ENCODE measurements around the gene RAD18. TPM values are rescaled to one million over a fixed set of nuclear protein-coding genes. Genes with fewer than 3 reads are reported as not detected.

RAD18 gene
- 7.7 and 17.4 TPM in 2 replicates for total RNA-seq
- polyA plus RNA-seq (2012) = 2.3 TPM

- DNase-seq (ENCODE audit: low read depth) = peak; percentile 93
Measured at GRCh38 chr3:8963137-8963853, at the start of gene RAD18. Gene RAD18 (minus strand): TSS chr3:8963472. CDS start chr3:8963385, 87 bp downstream.

- DNase-seq (ENCODE audit: low read depth) = no peak
Measured at GRCh38 chr3:9012521-9012920, 49.2 kb upstream of the RAD18 start.

- DNase-seq (ENCODE audit: low read depth) = no peak
Measured at GRCh38 chr3:9009976-9010545, 46.8 kb upstream of the RAD18 start.

GRCh38 chr3:9008550-9009255 lies 45.4 kb upstream of the RAD18 start:
- no peak for DNase-seq (ENCODE audit: low read depth)

- no peak for DNase-seq (ENCODE audit: low read depth)
Measured at GRCh38 chr3:9007928-9008327, 44.7 kb upstream of the RAD18 start.

- no peak for DNase-seq (ENCODE audit: low read depth)
Measured at GRCh38 chr3:9007213-9007612, 43.9 kb upstream of the RAD18 start.

- no peak for DNase-seq (ENCODE audit: low read depth)
Measured at GRCh38 chr3:9000041-9000440, 36.8 kb upstream of the RAD18 start.

GRCh38 chr3:8997151-8997550 lies 33.9 kb upstream of the RAD18 start:
- DNase-seq (ENCODE audit: low read depth) = no peak

- DNase-seq (ENCODE audit: low read depth) = peak; percentile 55
Measured at GRCh38 chr3:8996681-8997121, 33.4 kb upstream of the RAD18 start.

GRCh38 chr3:8996216-8996615 lies 32.9 kb upstream of the RAD18 start:
- DNase-seq (ENCODE audit: low read depth) = no peak

GRCh38 chr3:8994226-8994625 lies 31.0 kb upstream of the RAD18 start:
- no peak for DNase-seq (ENCODE audit: low read depth)

- DNase-seq (ENCODE audit: low read depth) = no peak
Measured at GRCh38 chr3:8993331-8993730, 30.1 kb upstream of the RAD18 start.

- DNase-seq (ENCODE audit: low read depth) = no peak
Measured at GRCh38 chr3:8992854-8993253, 29.6 kb upstream of the RAD18 start.

- no peak for DNase-seq (ENCODE audit: low read depth)
Measured at GRCh38 chr3:8992199-8992598, 28.9 kb upstream of the RAD18 start.

GRCh38 chr3:8990266-8991215 lies 27.3 kb upstream of the RAD18 start:
- peak; percentile 98 for DNase-seq (ENCODE audit: low read depth)

- DNase-seq (ENCODE audit: low read depth) = peak; percentile 49
Measured at GRCh38 chr3:8988791-8989558, 25.7 kb upstream of the RAD18 start.

GRCh38 chr3:8988384-8988655 lies 25.0 kb upstream of the RAD18 start:
- no peak for DNase-seq (ENCODE audit: low read depth)

- peak; percentile 66 for DNase-seq (ENCODE audit: low read depth)
Measured at GRCh38 chr3:8987645-8988383, 24.5 kb upstream of the RAD18 start.

- DNase-seq (ENCODE audit: low read depth) = peak; percentile 16
Measured at GRCh38 chr3:8987226-8987625, 24.0 kb upstream of the RAD18 start.

- no peak for DNase-seq (ENCODE audit: low read depth)
Measured at GRCh38 chr3:8986741-8987140, 23.5 kb upstream of the RAD18 start.
